Bone marrow (tissue), 2 donors: ENCODE data around the gene GPR148.

Experiments
- DNase-seq, 2 donors: peaks; one replicate each; lab custom pipeline; 2025; lab: John Stamatoyannopoulos, UW

Gene GPR148

GRCh38 chr2:130749641-130750040 lies 20.8 kb downstream of the GPR148 start:
- no peak for DNase-seq

GRCh38 chr2:130754811-130755210 lies 25.9 kb downstream of the GPR148 start:
- no peak for DNase-seq

- no peak for DNase-seq
These were observed 26.6 kb downstream of the GPR148 start, which contains the start of gene AMER3 for GRCh38 chr2:130755256-130756052. AMER3 (plus strand) TSS chr2:130755540; CDS start chr2:130762073, 6,533 bp downstream.

- no peak for DNase-seq
These were observed 27.4 kb downstream of the GPR148 start for GRCh38 chr2:130756053-130756873.

- no peak for DNase-seq
These were observed 28.2 kb downstream of the GPR148 start for GRCh38 chr2:130756874-130757668.

- no peak for DNase-seq
These were observed 31.3 kb downstream of the GPR148 start for GRCh38 chr2:130759906-130760753.

- DNase-seq: no peak
These were observed 32.2 kb downstream of the GPR148 start for GRCh38 chr2:130760754-130761751.

GRCh38 chr2:130762031-130762909 lies 33.4 kb downstream of the GPR148 start:
- DNase-seq: no peak

- DNase-seq: no peak
These were observed 34.1 kb downstream of the GPR148 start for GRCh38 chr2:130762910-130763385.

GRCh38 chr2:130763405-130763804 lies 34.5 kb downstream of the GPR148 start:
- DNase-seq: no peak

- no peak for DNase-seq
These were observed 35.4 kb downstream of the GPR148 start for GRCh38 chr2:130764035-130764820.

GRCh38 chr2:130764821-130765115 lies 35.9 kb downstream of the GPR148 start:
- no peak for DNase-seq

- no peak for DNase-seq
These were observed 36.6 kb downstream of the GPR148 start for GRCh38 chr2:130765464-130765863.

GRCh38 chr2:130766037-130766436 lies 37.2 kb downstream of the GPR148 start:
- DNase-seq: no peak

- no peak for DNase-seq
These were observed 38.0 kb downstream of the GPR148 start for GRCh38 chr2:130766711-130767407.

- no peak for DNase-seq
These were observed 38.5 kb downstream of the GPR148 start for GRCh38 chr2:130767408-130767775.

- DNase-seq: no peak
These were observed 39.5 kb downstream of the GPR148 start for GRCh38 chr2:130768191-130768855.
